ENCODE data around the gene DCST1.

DNA sequence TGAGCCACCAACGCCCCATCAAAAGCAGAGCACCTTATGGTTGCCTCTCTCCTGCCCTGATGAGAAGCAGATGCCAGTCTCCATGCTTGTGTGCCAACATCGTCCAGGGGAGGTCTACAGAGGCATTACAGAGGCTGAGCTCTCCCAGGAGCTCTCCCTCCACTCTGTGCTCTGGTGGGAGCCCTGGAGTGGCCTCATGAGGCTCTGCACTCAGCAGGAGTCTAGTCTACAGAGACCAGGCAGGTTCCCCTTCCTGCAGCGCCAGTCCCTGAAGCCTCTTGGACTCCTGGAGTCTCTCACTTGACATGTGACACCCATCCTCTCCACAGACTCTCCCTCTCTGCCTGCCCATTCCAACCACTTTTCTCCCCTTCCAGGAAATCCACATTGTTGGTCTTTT lies 3.4 kb downstream of the DCST1 start:
- TF ChIP-seq POLR2A (IDR thresholded peaks at IDR 0.05; ENCODE audit: low read depth, low read length) (no peak), TAF1 (IDR thresholded peaks at IDR 0.05; ENCODE audit: low read depth, low read length) (no peak)

All from GM12891 (cell line).